Caco-2 (cell line): ENCODE measurements around the gene CEND1. TPM values are rescaled to one million over a fixed set of nuclear protein-coding genes. Genes with fewer than 3 reads are reported as not detected.
A peak's percentile ranks its signal among the peaks of the same experiment; 100 is the strongest.

Experiments used
- BruUV-seq: library from RNA; stranded (reverse); fragments of 400-500 nt; replicated peaks from 2 replicates; lab custom pipeline; 2021; lab: Mats Ljungman, UMichigan
- CTCF ChIA-PET: fragments of 300-600 bp; sonication (Branson Sonifier 250); formaldehyde crosslinking; loops from one replicate; lab custom pipeline; 2022; ENCODE audit warnings: antibody characterized with exemption; lab: Charles Lee
- POLR2A ChIA-PET: fragments of 300-600 bp; sonication (Branson Sonifier 250); formaldehyde crosslinking; loops from one replicate; lab custom pipeline; 2022; ENCODE audit warnings: antibody characterized with exemption; lab: Charles Lee
- DNase-seq, 2 experiments: peaks; one replicate each; pipeline versions ENCODE4 v3.0.0 to v3.0.0-alpha.2; 2020 to 2022
- H3K27me3 ChIP-seq: replicated peaks from 2 replicates; pipeline ENCODE4 v1.6.0; 2011; ENCODE audit warnings: low read length; ENCODE audit not compliant: control insufficient read depth, insufficient read depth
- H3K36me3 ChIP-seq: 2 replicates; pipeline ENCODE4 v1.5.1; 2011; ENCODE audit warnings: low read length; ENCODE audit not compliant: control insufficient read depth, insufficient read depth
- H3K4me1 ChIP-seq: fragments of 250-450 bp; sonication (Bioruptor Pico); 2 replicates; pipeline ENCODE4 v1.5.1; 2020; ENCODE audit warnings: mild to moderate bottlenecking
- H3K4me3 ChIP-seq: 2 replicates; pipeline ENCODE4 v1.5.1; 2011; ENCODE audit warnings: low read depth, mild to moderate bottlenecking, control low read depth, low read length
- H3K9me3 ChIP-seq: fragments of 250-450 bp; sonication (Bioruptor Pico); 2 replicates; pipeline ENCODE4 v1.5.1; 2020; ENCODE audit warnings: mild to moderate bottlenecking, moderate library complexity
- H3K27ac Mint-ChIP-seq: one replicate; pipeline ENCODE4 v1.8.0; 2022; ENCODE audit warnings: mixed read lengths; ENCODE audit not compliant: unreplicated experiment
- H3K27me3 Mint-ChIP-seq: one replicate; pipeline ENCODE4 v1.8.0; 2022; ENCODE audit warnings: mixed read lengths; ENCODE audit not compliant: insufficient read depth, unreplicated experiment
- H3K36me3 Mint-ChIP-seq: one replicate; pipeline ENCODE4 v1.8.0; 2022; ENCODE audit warnings: mild to moderate bottlenecking, mixed read lengths; ENCODE audit not compliant: insufficient read depth, unreplicated experiment
- H3K4me1 Mint-ChIP-seq: one replicate; pipeline ENCODE4 v1.8.0; 2022; ENCODE audit warnings: low read depth, mixed read lengths; ENCODE audit not compliant: unreplicated experiment
- H3K4me3 Mint-ChIP-seq: one replicate; pipeline ENCODE4 v1.8.0; 2022; ENCODE audit warnings: mild to moderate bottlenecking, moderate library complexity, mixed read lengths; ENCODE audit not compliant: unreplicated experiment
- H3K9me3 Mint-ChIP-seq: one replicate; pipeline ENCODE4 v1.8.0; 2022; ENCODE audit warnings: mixed read lengths; ENCODE audit not compliant: unreplicated experiment
- CTCF ChIP-seq, 2 experiments: fragments of 200-600 bp in 1 of 2; IDR thresholded peaks; 1 replicate in 1 of 2; 2 replicates in 1 of 2; pipeline versions ENCODE4 v1.5.1 to v1.8.0; 2011 to 2022; ENCODE audit warnings: antibody characterized with exemption in 1 of 2, control low read depth in 1 of 2, inconsistent platforms in 1 of 2, low read depth in 1 of 2, low read length in 1 of 2, mild to moderate bottlenecking in 1 of 2, moderate library complexity in 1 of 2; ENCODE audit not compliant: insufficient read depth in 1 of 2, severe bottlenecking in 1 of 2, unreplicated experiment in 1 of 2
- intact Hi-C: fragments of 100-400 bp; cut with micrococcal nuclease; formaldehyde crosslinking; loops from one replicate; pipeline ENCODE4 v1.10.0; 2022; ENCODE audit not compliant: unreplicated experiment
- total RNA-seq: library from RNA; stranded (reverse); gene quantifications from 2 replicates; pipeline ENCODE4 v1.2.3, GENCODE V29; 2022

CEND1 gene
- total RNA-seq, 1 experiment from 2014 or later = not detected

- H3K36me3 ChIP-seq = peaks cover 5% of the 10 kb centered on the region
- intact Hi-C loops = loop anchor here (1.0 kb wide), 1 partner anchor 10 kb away; no protein-coding TSS in a partner anchor
- peak overlapping the region; percentile 79 for H3K4me3 Mint-ChIP-seq
- POLR2A ChIA-PET = interaction anchor here (1.0 to 4.9 kb wide), 3 partner anchors 10 to 24 kb away, joined by 4 to 33 read pairs (median 6); partner anchors contain the start of genes PNPLA2 and RPLP2
- no peaks in the 10 kb centered on the region for H3K9me3 Mint-ChIP-seq
- peak in 1 of 2 experiments; percentile 74 for DNase-seq
- BruUV-seq = no TSS peak
- peak overlapping the region; percentile 71 for H3K27ac Mint-ChIP-seq
- no peaks in the 10 kb centered on the region for H3K27me3 Mint-ChIP-seq
- H3K27me3 ChIP-seq = no peaks in the 10 kb centered on the region
- peaks cover 27% of the 10 kb centered on the region for H3K4me1 ChIP-seq
- H3K4me1 Mint-ChIP-seq = peaks cover 10% of the 10 kb centered on the region
- H3K4me3 ChIP-seq = peak overlapping the region; percentile 81
- CTCF ChIA-PET = no interaction called here
- no peak for TF ChIP-seq CTCF (IDR thresholded peaks at IDR 0.05; ENCODE audit: insufficient read depth in 1 of 2, low read depth in 1 of 2, low read length in 1 of 2, severe bottlenecking in 1 of 2, unreplicated experiment in 1 of 2)
- peaks cover 57% of the 10 kb centered on the region for H3K36me3 Mint-ChIP-seq
- no peaks in the 10 kb centered on the region for H3K9me3 ChIP-seq
Measured at GRCh38 chr11:833114-833791, 43.4 kb upstream of the CEND1 start.

- peaks cover 16% of the 10 kb centered on the region for H3K4me1 Mint-ChIP-seq
- ChIA-PET POLR2A (interaction anchor here (0.6 to 4.9 kb wide), 2 partner anchors 8 to 13 kb away, joined by 3 to 33 read pairs; partner anchors contain the start of gene PNPLA2), CTCF (interaction anchor here (0.6 kb wide), 1 partner anchor 11 kb away, joined by 3 read pairs; no protein-coding TSS in a partner anchor)
- no TSS peak for BruUV-seq
- intact Hi-C loops = loop anchor here (1.0 kb wide), 1 partner anchor 11 kb away; no protein-coding TSS in a partner anchor
- Histone ChIP-seq H3K9me3 (no peaks in the 10 kb centered on the region), H3K4me1 (peaks cover 33% of the 10 kb centered on the region), H3K36me3 (peaks cover 3% of the 10 kb centered on the region), H3K4me3 (peak within 1 kb of the TSS; percentile 81), H3K27me3 (no peaks in the 10 kb centered on the region)
- no peaks in the 10 kb centered on the region for H3K9me3 Mint-ChIP-seq
- H3K36me3 Mint-ChIP-seq = peaks cover 51% of the 10 kb centered on the region
- H3K27me3 Mint-ChIP-seq = no peaks in the 10 kb centered on the region
- H3K4me3 Mint-ChIP-seq = peak within 1 kb of the TSS; percentile 79
- DNase-seq = peak in 1 of 2 experiments; percentile 72
- no peak for TF ChIP-seq CTCF (IDR thresholded peaks at IDR 0.05; ENCODE audit: insufficient read depth in 1 of 2, low read depth in 1 of 2, low read length in 1 of 2, severe bottlenecking in 1 of 2, unreplicated experiment in 1 of 2)
- H3K27ac Mint-ChIP-seq = peak within 1 kb of the TSS; percentile 71
Measured at GRCh38 chr11:832529-833113, 42.7 kb upstream of the CEND1 start, which contains the start of gene CD151. CD151 (plus strand) TSS chr11:832952; CDS start chr11:836070, 3,118 bp downstream.

GRCh38 chr11:831961-832528, 42.2 kb upstream of the CEND1 start:
- Mint-ChIP-seq H3K4me3 (peak overlapping the region; percentile 79), H3K27me3 (no peaks in the 10 kb centered on the region), H3K27ac (no peak overlapping the region), H3K4me1 (peaks cover 19% of the 10 kb centered on the region), H3K36me3 (peaks cover 45% of the 10 kb centered on the region), H3K9me3 (no peaks in the 10 kb centered on the region)
- intact Hi-C loops = no loop called here
- no peak for TF ChIP-seq CTCF (IDR thresholded peaks at IDR 0.05; ENCODE audit: insufficient read depth in 1 of 2, low read depth in 1 of 2, low read length in 1 of 2, severe bottlenecking in 1 of 2, unreplicated experiment in 1 of 2)
- POLR2A ChIA-PET = interaction anchor here (0.6 to 4.9 kb wide), 3 partner anchors 9 to 31 kb away, joined by 3 to 33 read pairs (median 3); partner anchors contain the start of gene PNPLA2
- Histone ChIP-seq H3K4me3 (peak overlapping the region; percentile 81), H3K4me1 (peaks cover 35% of the 10 kb centered on the region), H3K27me3 (no peaks in the 10 kb centered on the region), H3K9me3 (no peaks in the 10 kb centered on the region), H3K36me3 (peaks cover under 1% of the 10 kb centered on the region; the same call in 1 of the 2 replicates)
- BruUV-seq = no TSS peak
- no peak for DNase-seq
- CTCF ChIA-PET = interaction anchor here (0.6 to 2.4 kb wide), 2 partner anchors 11 to 12 kb away, joined by 3 to 10 read pairs; partner anchors contain the start of gene PNPLA2
